ENCODE results near the gene TSSK3.
"Not testable (repeated sequence)": the region's sequence is repeated elsewhere in the genome, so short reads cannot be mapped to it uniquely, and the experiment has no call there.

The TSSK3 gene

GRCh38 chr1:32365445-32365844 is 3.1 kb downstream of the TSSK3 start:
- no peak for DNase-seq

GRCh38 chr1:32367912-32368635 is 5.7 kb downstream of the TSSK3 start:
- no peak for DNase-seq

GRCh38 chr1:32372149-32372756 is 9.9 kb downstream of the TSSK3 start:
- DNase-seq = no peak

GRCh38 chr1:32373996-32374592 is 11.8 kb downstream of the TSSK3 start:
- DNase-seq = no peak

GRCh38 chr1:32376199-32376598 is 13.9 kb downstream of the TSSK3 start:
- no peak for DNase-seq

- no peak for DNase-seq
Observed at GRCh38 chr1:32377541-32378220, 15.3 kb downstream of the TSSK3 start.

- DNase-seq = no peak
Observed at GRCh38 chr1:32380057-32380456, 17.7 kb downstream of the TSSK3 start.

- DNase-seq = no peak
Observed at GRCh38 chr1:32386676-32387392, 24.5 kb downstream of the TSSK3 start.

GRCh38 chr1:32388641-32389040 is 26.3 kb downstream of the TSSK3 start:
- no peak for DNase-seq

- no peak for DNase-seq
Observed at GRCh38 chr1:32390904-32391870, 28.8 kb downstream of the TSSK3 start.

- DNase-seq = no peak
Observed at GRCh38 chr1:32392325-32392724, 30.0 kb downstream of the TSSK3 start.

GRCh38 chr1:32393136-32393535 is 30.8 kb downstream of the TSSK3 start:
- no peak for DNase-seq

GRCh38 chr1:32393832-32394140 is 31.4 kb downstream of the TSSK3 start:
- DNase-seq = no peak

- peak; percentile 84 for DNase-seq
Observed at GRCh38 chr1:32394141-32394889, 32.0 kb downstream of the TSSK3 start, which contains the start of gene BSDC1. BSDC1 (minus strand) TSS chr1:32394441; CDS start chr1:32394414, 27 bp downstream.

GRCh38 chr1:32394890-32395432 is 32.6 kb downstream of the TSSK3 start:
- no peak for DNase-seq

- not testable (repeated sequence) for DNase-seq
Observed at GRCh38 chr1:32396524-32396923, 34.2 kb downstream of the TSSK3 start.

GRCh38 chr1:32398401-32398800 is 36.1 kb downstream of the TSSK3 start:
- DNase-seq = no peak

- no peak for DNase-seq
Observed at GRCh38 chr1:32399843-32400242, 37.5 kb downstream of the TSSK3 start.

GRCh38 chr1:32400876-32401631 is 38.7 kb downstream of the TSSK3 start:
- DNase-seq = peak; percentile 40

- DNase-seq = no peak
Observed at GRCh38 chr1:32404946-32405345, 42.6 kb downstream of the TSSK3 start.
